ENCODE measurements around the gene KCNK7.
"Not testable (repeated sequence)": the region's sequence is repeated elsewhere in the genome, so short reads cannot be mapped to it uniquely, and the experiment has no call there.

The KCNK7 gene

GRCh38 chr11:65571420-65571819 is 24.2 kb downstream of the KCNK7 start:
- DNase-seq: no peak

GRCh38 chr11:65569973-65570918 is 25.4 kb downstream of the KCNK7 start, which contains the start of gene ZNRD2:
Gene ZNRD2 (plus strand): TSS chr11:65570477. CDS start chr11:65570492, 15 bp downstream.
- DNase-seq: peak; percentile 98

GRCh38 chr11:65569164-65569972 is 26.2 kb downstream of the KCNK7 start:
- DNase-seq: no peak

- DNase-seq: no peak
These were observed 29.8 kb downstream of the KCNK7 start for GRCh38 chr11:65565624-65566453.

GRCh38 chr11:65564879-65565559 is 30.6 kb downstream of the KCNK7 start:
- DNase-seq: not testable (repeated sequence)

GRCh38 chr11:65563601-65564000 is 32.0 kb downstream of the KCNK7 start:
- DNase-seq: no peak

GRCh38 chr11:65562788-65563187 is 32.8 kb downstream of the KCNK7 start:
- DNase-seq: no peak

GRCh38 chr11:65562020-65562419 is 33.6 kb downstream of the KCNK7 start:
- DNase-seq: no peak

GRCh38 chr11:65560555-65561418 is 34.8 kb downstream of the KCNK7 start:
- DNase-seq: peak; percentile 84

- peak; percentile 38 for DNase-seq
These were observed 35.6 kb downstream of the KCNK7 start for GRCh38 chr11:65559951-65560537.

- DNase-seq: no peak
These were observed 36.1 kb downstream of the KCNK7 start for GRCh38 chr11:65559535-65559934.

- DNase-seq: peak; percentile 78
These were observed 36.6 kb downstream of the KCNK7 start for GRCh38 chr11:65558930-65559509.

- peak; percentile 90 for DNase-seq
These were observed 37.3 kb downstream of the KCNK7 start, which contains the start of gene LTBP3 for GRCh38 chr11:65558002-65558929. Gene LTBP3 (minus strand): TSS chr11:65558359. CDS start chr11:65557959, 400 bp downstream.

- DNase-seq: peak; percentile 52
These were observed 38.2 kb downstream of the KCNK7 start for GRCh38 chr11:65557280-65558001.

GRCh38 chr11:65556470-65557279 is 38.9 kb downstream of the KCNK7 start:
- no peak for DNase-seq

- no peak for DNase-seq
These were observed 39.8 kb downstream of the KCNK7 start for GRCh38 chr11:65555693-65556231.

- no peak for DNase-seq
These were observed 40.7 kb downstream of the KCNK7 start for GRCh38 chr11:65554842-65555430.
